NCI-H2029 treated with DMSO at 0.1 percent for 48 hours (cell line): ENCODE data around the gene SERGEF.

Experiments used
- DNase-seq: peaks from one replicate; lab custom pipeline; 2025; lab: John Stamatoyannopoulos, UW

The SERGEF gene

GRCh38 chr11:18012906-18013781 lies at the start of gene SERGEF:
Gene SERGEF, minus strand, starts transcription at chr11:18013047. Its CDS starts 37 bp downstream, at chr11:18013010.
- peak; percentile 79 for DNase-seq

- DNase-seq = no peak
Measured at GRCh38 chr11:18061351-18061750, 48.5 kb upstream of the SERGEF start.

GRCh38 chr11:18056561-18057181 lies 43.8 kb upstream of the SERGEF start:
- DNase-seq = peak; percentile 70

GRCh38 chr11:18054511-18055103 lies 41.8 kb upstream of the SERGEF start:
- no peak for DNase-seq

GRCh38 chr11:18050848-18051247 lies 38.0 kb upstream of the SERGEF start:
- DNase-seq = no peak

- peak; percentile 14 for DNase-seq
Measured at GRCh38 chr11:18046116-18046777, 33.4 kb upstream of the SERGEF start, which contains the start of gene TPH1. Gene TPH1, minus strand, starts transcription at chr11:18046269. Its CDS starts 5,507 bp downstream, at chr11:18040762.

- no peak for DNase-seq
Measured at GRCh38 chr11:18036456-18036855, 23.6 kb upstream of the SERGEF start.

GRCh38 chr11:18027475-18027874 lies 14.6 kb upstream of the SERGEF start:
- no peak for DNase-seq

GRCh38 chr11:18022419-18022818 lies 9.6 kb upstream of the SERGEF start:
- DNase-seq = no peak

GRCh38 chr11:18019650-18020049 lies 6.8 kb upstream of the SERGEF start:
- no peak for DNase-seq

GRCh38 chr11:18016789-18017188 lies 3.9 kb upstream of the SERGEF start:
- no peak for DNase-seq

- no peak for DNase-seq
Measured at GRCh38 chr11:18014876-18015275, 2.0 kb upstream of the SERGEF start.

GRCh38 chr11:18013790-18014507 lies 1.1 kb upstream of the SERGEF start:
- DNase-seq = no peak

- DNase-seq = no peak
Measured at GRCh38 chr11:18012122-18012905, 533 bp downstream of the SERGEF start.

- no peak for DNase-seq
Measured at GRCh38 chr11:18011633-18012032, 1.2 kb downstream of the SERGEF start.

- DNase-seq = no peak
Measured at GRCh38 chr11:18010977-18011586, 1.8 kb downstream of the SERGEF start.

- DNase-seq = no peak
Measured at GRCh38 chr11:18010121-18010670, 2.7 kb downstream of the SERGEF start.

GRCh38 chr11:18005376-18006129 lies 7.3 kb downstream of the SERGEF start:
- DNase-seq = no peak

GRCh38 chr11:18001191-18001590 lies 11.7 kb downstream of the SERGEF start:
- DNase-seq = no peak
